IMR-90 (cell line): Measurements from ENCODE around the gene EPHA6. TPM values are rescaled to one million over a fixed set of nuclear protein-coding genes. Genes with fewer than 3 reads are reported as not detected.

Experiments used
- ATAC-seq: fragments of 200-7000 bp; cut with Tn5 transposase; 2 replicates; pipeline ENCODE4 v1.9.1; 2020; ENCODE audit warnings: low read depth, mild to moderate bottlenecking, moderate library complexity
- BruUV-seq: library from RNA; stranded (reverse); fragments of 400-500 nt; replicated peaks from 2 replicates; lab custom pipeline; 2021; lab: Mats Ljungman, UMichigan
- CTCF ChIA-PET: fragments of 300-600 bp; formaldehyde crosslinking; extraction: SDS; loops from one replicate; lab custom pipeline; 2021; ENCODE audit warnings: antibody characterized with exemption; lab: Yijun Ruan, JAX
- POLR2A ChIA-PET: fragments of 300-600 bp; sonication (Branson Sonifier 250); formaldehyde crosslinking; loops from one replicate; lab custom pipeline; 2022; ENCODE audit warnings: antibody characterized with exemption; ENCODE audit not compliant: unreplicated experiment; lab: Charles Lee
- DNase-seq: peaks from one replicate; pipeline ENCODE4 v3.0.0; 2013
- H2AFZ ChIP-seq: replicated peaks from 2 replicates; pipeline ENCODE3; 2013; ENCODE audit warnings: low read length, mild to moderate bottlenecking; ENCODE audit not compliant: poor library complexity
- H2AK5ac ChIP-seq: 2 replicates; pipeline ENCODE4 v1.6.1; 2013; ENCODE audit warnings: low read depth, low read length, inconsistent platforms
- H2AK9ac ChIP-seq: replicated peaks from 2 replicates; pipeline ENCODE3; 2013; ENCODE audit warnings: mild to moderate bottlenecking, low read depth, low read length, moderate library complexity; ENCODE audit not compliant: poor library complexity
- H2BK120ac ChIP-seq: 2 replicates; pipeline ENCODE4 v1.6.1; 2013; ENCODE audit warnings: low read depth, low read length, inconsistent platforms
- H2BK15ac ChIP-seq: 3 replicates; pipeline ENCODE4 v1.6.1; 2013; ENCODE audit warnings: low read depth, low read length, inconsistent platforms
- H2BK20ac ChIP-seq: 2 replicates; pipeline ENCODE4 v1.6.1; 2013; ENCODE audit warnings: low read depth, mild to moderate bottlenecking, inconsistent platforms, low read length, moderate library complexity
- H2BK5ac ChIP-seq: 2 replicates; pipeline ENCODE4 v1.6.1; 2013; ENCODE audit warnings: mild to moderate bottlenecking, low read depth, low read length, inconsistent platforms; ENCODE audit not compliant: poor library complexity, severe bottlenecking
- H3K14ac ChIP-seq: replicated peaks from 2 replicates; pipeline ENCODE4 v1.6.1; 2013; ENCODE audit warnings: low read depth, low read length, inconsistent platforms
- H3K18ac ChIP-seq: 2 replicates; pipeline ENCODE4 v1.6.1; 2013; ENCODE audit warnings: low read depth, low read length, control low read depth
- H3K23ac ChIP-seq: 2 replicates; pipeline ENCODE4 v1.6.1; 2013; ENCODE audit warnings: low read depth, low read length, inconsistent platforms
- H3K27ac ChIP-seq: 2 replicates; pipeline ENCODE4 v1.5.1; 2013; ENCODE audit warnings: mild to moderate bottlenecking, control low read depth, low read length; ENCODE audit not compliant: insufficient read depth
- H3K27me3 ChIP-seq: 2 replicates; pipeline ENCODE4 v1.6.1; 2013; ENCODE audit warnings: low read length; ENCODE audit not compliant: control insufficient read depth, insufficient read depth
- H3K36me3 ChIP-seq: 2 replicates; pipeline ENCODE4 v1.6.1; 2013; ENCODE audit warnings: low read length, mixed read lengths; ENCODE audit not compliant: control insufficient read depth, insufficient read depth
- H3K4ac ChIP-seq: 2 replicates; pipeline ENCODE4 v1.6.1; 2013; ENCODE audit warnings: low read depth, low read length, inconsistent platforms
- H3K4me1 ChIP-seq: 2 replicates; pipeline ENCODE4 v1.6.1; 2013; ENCODE audit warnings: low read length, mixed read lengths; ENCODE audit not compliant: control insufficient read depth, insufficient read depth
- H3K4me2 ChIP-seq: 2 replicates; pipeline ENCODE4 v1.6.1; 2013; ENCODE audit warnings: low read depth, mild to moderate bottlenecking, control low read depth, low read length, moderate library complexity
- H3K4me3 ChIP-seq: 2 replicates; pipeline ENCODE4 v1.5.1; 2013; ENCODE audit warnings: low read depth, mild to moderate bottlenecking, control low read depth, low read length, moderate library complexity; ENCODE audit not compliant: insufficient read depth
- H3K56ac ChIP-seq: 2 replicates; pipeline ENCODE4 v1.6.1; 2013; ENCODE audit warnings: low read length, inconsistent platforms; ENCODE audit not compliant: insufficient read depth; ENCODE audit errors: extremely low read depth
- H3K79me1 ChIP-seq, 2 experiments: 2 replicates each; pipeline ENCODE4 v1.6.1; 2013; ENCODE audit warnings: low read length in 2 of 2, inconsistent platforms in 1 of 2, low read depth in 1 of 2
- H3K9ac ChIP-seq: 2 replicates; pipeline ENCODE4 v1.6.1; 2013; ENCODE audit warnings: low read depth, low read length, control low read depth
- H3K9me1 ChIP-seq: 2 replicates; pipeline ENCODE4 v1.6.1; 2013; ENCODE audit warnings: low read length, inconsistent platforms; ENCODE audit not compliant: insufficient read depth
- H3K9me3 ChIP-seq: 2 replicates; pipeline ENCODE4 v1.6.1; 2013; ENCODE audit warnings: low read length; ENCODE audit not compliant: control insufficient read depth, insufficient read depth
- H4K20me1 ChIP-seq: 2 replicates; pipeline ENCODE4 v1.6.1; 2013; ENCODE audit warnings: low read length, inconsistent platforms; ENCODE audit not compliant: insufficient read depth
- H4K5ac ChIP-seq: 2 replicates; pipeline ENCODE4 v1.6.1; 2013; ENCODE audit warnings: mild to moderate bottlenecking, low read depth, low read length, control low read depth
- H4K8ac ChIP-seq, 2 experiments: 2 replicates each; pipeline ENCODE4 v1.6.1; 2013; ENCODE audit warnings: low read depth in 2 of 2, low read length in 2 of 2, control low read depth in 1 of 2, inconsistent platforms in 1 of 2
- H4K91ac ChIP-seq: 2 replicates; pipeline ENCODE4 v1.6.1; 2013; ENCODE audit warnings: low read depth, low read length, inconsistent platforms; ENCODE audit not compliant: insufficient read depth
- CEBPB ChIP-seq: IDR thresholded peaks from 2 replicates; pipeline ENCODE4 v1.6.1; 2012; ENCODE audit warnings: low read depth, low read length, improper control_type of control experiment
- CHD1 ChIP-seq: IDR thresholded peaks from 2 replicates; pipeline ENCODE4 v1.6.1; 2012; ENCODE audit warnings: low read depth, low read length, improper control_type of control experiment
- CTCF ChIP-seq: conservative IDR thresholded peaks from 2 replicates; pipeline ENCODE4 v1.5.1; 2012; ENCODE audit warnings: mild to moderate bottlenecking, low read depth, low read length, improper control_type of control experiment
- MAZ ChIP-seq: IDR thresholded peaks from 2 replicates; pipeline ENCODE4 v1.6.1; 2012; ENCODE audit warnings: low read depth, mild to moderate bottlenecking, low read length, improper control_type of control experiment, moderate library complexity, borderline replicate concordance
- MXI1 ChIP-seq: IDR thresholded peaks from 2 replicates; pipeline ENCODE4 v1.6.1; 2012; ENCODE audit warnings: low read depth, mild to moderate bottlenecking, low read length, moderate library complexity, borderline replicate concordance
- NFE2L2 ChIP-seq: fragments of 150-350 bp; IDR thresholded peaks from 2 replicates; pipeline ENCODE4 v1.6.1; 2016; ENCODE audit warnings: low read depth, mild to moderate bottlenecking, low read length
- POLR2A ChIP-seq: IDR thresholded peaks from 2 replicates; pipeline ENCODE4 v1.6.1; 2012; ENCODE audit warnings: mild to moderate bottlenecking, low read depth, low read length
- RAD21 ChIP-seq: IDR thresholded peaks from 2 replicates; pipeline ENCODE4 v1.6.1; 2012; ENCODE audit warnings: low read length, improper control_type of control experiment
- RCOR1 ChIP-seq: IDR thresholded peaks from 2 replicates; pipeline ENCODE4 v1.6.1; 2012; ENCODE audit warnings: mild to moderate bottlenecking, low read length, improper control_type of control experiment; ENCODE audit not compliant: insufficient replicate concordance
- RFX5 ChIP-seq: IDR thresholded peaks from 2 replicates; pipeline ENCODE4 v1.8.0; 2012; ENCODE audit warnings: low read depth, mild to moderate bottlenecking, low read length, moderate library complexity
- SMC3 ChIP-seq: fragments of 150-350 bp; IDR thresholded peaks from 2 replicates; pipeline ENCODE4 v1.6.1; 2016; ENCODE audit warnings: low read depth, mild to moderate bottlenecking, antibody characterized with exemption, low read length, moderate library complexity
- WGBS, 2 experiments: methylation state at CpG; one replicate each; pipeline versions ENCODE4 v1.1.5 to v1.1.7; 2013; ENCODE audit warnings: missing lambda C conversion rate in 2 of 2; ENCODE audit not compliant: insufficient read length in 1 of 2; ENCODE audit errors: extremely low coverage in 2 of 2; 5-methylcytosine and 5-hydroxymethylcytosine counted together
- dilution Hi-C: fragments of 300-500 bp; cut with HindIII; formaldehyde crosslinking; loops from one replicate; pipeline ENCODE4 v1.14.3; 2018; ENCODE audit warnings: low sequenced_read_pairs; ENCODE audit not compliant: unreplicated experiment
- in situ Hi-C: fragments of 300-500 bp; cut with MboI; formaldehyde crosslinking; loops from 3 replicates; pipeline ENCODE4 v1.14.3; 2019; ENCODE audit warnings: low sequenced_read_pairs, inconsistent platforms, mixed read lengths
- intact Hi-C: fragments of 100-400 bp; cut with micrococcal nuclease; formaldehyde crosslinking; loops from 2 replicates; pipeline ENCODE4 v1.10.0; 2022
- polyA plus RNA-seq, 3 experiments: library from polyadenylated mRNA; depleted of rRNA; stranded (reverse); fragments of >200 nt; gene quantifications; 2 replicates each; pipeline ENCODE4 v1.2.3, GENCODE V29; 2012; ENCODE audit warnings: low replicate concordance in 1 of 3
- total RNA-seq: library from RNA; depleted of rRNA; stranded (reverse); fragments of >200 nt; gene quantifications from 2 replicates; pipeline ENCODE4 v1.2.3, GENCODE V29; 2012
- TF ChIP-seq, protein P1 (sequence below): fragments of 150-350 bp; IDR thresholded peaks from 2 replicates; pipeline ENCODE4 v1.6.1; 2017; ENCODE audit warnings: mild to moderate bottlenecking, antibody characterized with exemption, low read length, low read depth

The EPHA6 gene
- total and polyA plus RNA-seq, 2 of the 4 experiments (the other 2 are of a cell fraction), result not detected

DNA sequence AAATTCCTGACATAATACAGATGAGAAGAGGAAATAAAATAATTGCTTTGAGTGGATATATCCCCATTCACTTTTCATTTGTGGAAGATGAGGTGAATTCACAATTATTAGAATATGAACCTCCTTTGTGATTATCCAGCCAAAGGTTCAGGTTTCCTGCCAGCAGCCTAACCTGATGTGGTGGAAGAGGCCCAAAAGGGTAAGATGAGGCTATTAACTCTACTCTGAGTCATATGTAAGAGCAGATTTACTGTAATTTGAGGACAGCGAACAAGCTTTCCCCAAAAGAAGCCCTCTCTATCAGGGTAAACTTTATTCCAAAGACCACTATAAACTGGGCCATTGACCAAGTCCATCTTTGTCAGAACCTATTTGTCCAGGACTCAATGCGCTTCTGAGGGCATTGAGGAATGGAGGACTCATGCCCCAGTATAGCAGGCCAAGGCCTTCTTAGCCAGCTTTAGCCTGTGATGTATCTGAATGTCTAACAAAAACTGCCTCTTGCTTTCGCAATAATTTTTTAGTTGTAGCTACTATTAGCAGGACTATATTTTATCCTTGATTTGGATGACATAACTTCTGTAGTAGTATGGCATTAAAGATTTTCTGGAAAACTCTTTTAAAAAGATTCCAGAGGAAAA, 859.1 kb downstream of the EPHA6 start:
- no TSS peak for BruUV-seq
- Histone ChIP-seq H3K14ac (no peak overlapping the region), H3K18ac (no peak overlapping the region), H3K4me1 (no peaks in the 10 kb centered on the region), H4K20me1 (no peaks in the 10 kb centered on the region), H4K91ac (no peak overlapping the region), H3K4me2 (no peak overlapping the region), H3K27ac (no peak overlapping the region), H2BK20ac (no peak overlapping the region), H3K9me3 (no peaks in the 10 kb centered on the region), H2BK15ac (no peak overlapping the region), H2AK5ac (no peak overlapping the region), H3K4me3 (no peak overlapping the region), H2AFZ (no peak overlapping the region), H2BK5ac (no peak overlapping the region), H3K36me3 (no peaks in the 10 kb centered on the region), H3K23ac (no peak overlapping the region), H3K9ac (no peak overlapping the region), H3K79me1 (no peaks in the 10 kb centered on the region), H4K5ac (no peak overlapping the region), H3K4ac (no peak overlapping the region), H2AK9ac (no peak overlapping the region), H3K27me3 (no peaks in the 10 kb centered on the region), H4K8ac (no peak overlapping the region), H2BK120ac (no peak overlapping the region), H3K9me1 (no peaks in the 10 kb centered on the region), H3K56ac (no peak overlapping the region)
- POLR2A ChIA-PET, result no interaction called here
- DNase-seq (no peak), ATAC-seq (no peak)
- CTCF ChIA-PET, result no interaction called here
- dilution Hi-C loops, result no loop called here
- in situ Hi-C loops, result no loop called here
- no CpG with 5 or more reads among the region's 3 CpGs for WGBS, 2 experiments
- intact Hi-C loops, result no loop called here
- TF ChIP-seq MAZ (no peak), CHD1 (no peak), NFE2L2 (no peak), POLR2A (no peak), MXI1 (no peak), CTCF (no peak), RAD21 (no peak), SMC3 (no peak), RFX5 (no peak), CEBPB (no peak), RCOR1 (no peak)
- TF ChIP-seq, protein P1, sequence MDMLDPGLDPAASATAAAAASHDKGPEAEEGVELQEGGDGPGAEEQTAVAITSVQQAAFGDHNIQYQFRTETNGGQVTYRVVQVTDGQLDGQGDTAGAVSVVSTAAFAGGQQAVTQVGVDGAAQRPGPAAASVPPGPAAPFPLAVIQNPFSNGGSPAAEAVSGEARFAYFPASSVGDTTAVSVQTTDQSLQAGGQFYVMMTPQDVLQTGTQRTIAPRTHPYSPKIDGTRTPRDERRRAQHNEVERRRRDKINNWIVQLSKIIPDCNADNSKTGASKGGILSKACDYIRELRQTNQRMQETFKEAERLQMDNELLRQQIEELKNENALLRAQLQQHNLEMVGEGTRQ, result no peak
